ENCODE measurements around the gene ATN1. TPM values are rescaled to one million over a fixed set of nuclear protein-coding genes. Genes with fewer than 3 reads are reported as not detected.
A peak's percentile ranks its signal among the peaks of the same experiment; 100 is the strongest.

The ATN1 gene
- total RNA-seq, 4 donors from 2014 or later: 59.1 to 160 (median 112) TPM

- TF ChIP-seq POLR2A (IDR thresholded peaks at IDR 0.05) (no peak), CTCF (IDR thresholded peaks at IDR 0.05) (no peak), POLR2AphosphoS5 (IDR thresholded peaks at IDR 0.05) (no peak), EP300 (IDR thresholded peaks at IDR 0.05; ENCODE audit: low read depth) (no peak)
- DNase-seq: no peak
- Histone ChIP-seq H3K4me3 (no peak overlapping the region), H3K27ac (peak overlapping the region; percentile 4 to 95 (median 86)), H3K27me3 (no peaks in the 10 kb centered on the region), H3K9me3 (no peaks in the 10 kb centered on the region), H3K4me1 (peaks cover 12 to 42% (median 18%) of the 10 kb centered on the region in 4 donors), H3K36me3 (no peaks in the 10 kb centered on the region)
- 82% methylated on average over 28 of the region's 28 CpGs; no CpG with 5 or more reads in 1 of the 2 donors for WGBS, 2 donors (ENCODE audit: low coverage in 1 of 2)
- in situ Hi-C loops (cut with MboI; ENCODE audit: low pct_ligation_motif_present in 1 of 4, low pct_unique_long_range_greater_than_20kb in 1 of 4, low sequenced_read_pairs in 3 of 4) (no loop called here), intact Hi-C loops (cut with DNase I; ENCODE audit: low total_unique reads) (no loop called here)
Observed at GRCh38 chr12:6956021-6956727, 28.4 kb downstream of the ATN1 start.

GRCh38 chr12:6957151-6957701 is 29.5 kb downstream of the ATN1 start:
- H3K4me1 ChIP-seq: peaks cover 19 to 52% (median 28%) of the 10 kb centered on the region in 4 donors

GRCh38 chr12:6957741-6958608 is 30.2 kb downstream of the ATN1 start:
- intact Hi-C loops (cut with DNase I; ENCODE audit: low total_unique reads): no loop called here
- in situ Hi-C loops (cut with MboI; ENCODE audit: low pct_ligation_motif_present in 1 of 4, low pct_unique_long_range_greater_than_20kb in 1 of 4, low sequenced_read_pairs in 3 of 4): no loop called here
- TF ChIP-seq CTCF (IDR thresholded peaks at IDR 0.05): no peak
- no peak for TF ChIP-seq POLR2AphosphoS5 (IDR thresholded peaks at IDR 0.05)
- TF ChIP-seq POLR2A (IDR thresholded peaks at IDR 0.05): no peak
- TF ChIP-seq EP300 (IDR thresholded peaks at IDR 0.05; ENCODE audit: low read depth): no peak
- no peak for DNase-seq
- WGBS, 2 donors (ENCODE audit: low coverage in 1 of 2): 76 to 80% methylated on average over 9 to 27 of the region's 28 CpGs
- no peaks in the 10 kb centered on the region for H3K36me3 ChIP-seq
- H3K27me3 ChIP-seq: no peaks in the 10 kb centered on the region
- H3K9me3 ChIP-seq: no peaks in the 10 kb centered on the region
- H3K4me1 ChIP-seq: peaks cover 19 to 57% (median 33%) of the 10 kb centered on the region in 4 donors
- H3K4me3 ChIP-seq: no peak overlapping the region
- peak overlapping the region; percentile 57 to 95 (median 91) for H3K27ac ChIP-seq

More at GRCh38 chr12:6957151-6957701, 29.5 kb downstream of the ATN1 start:
- Histone ChIP-seq H3K4me3 (no peak overlapping the region), H3K27me3 (no peaks in the 10 kb centered on the region), H3K9me3 (no peaks in the 10 kb centered on the region), H3K27ac (peak overlapping the region; percentile 4 to 95 (median 52)), H3K36me3 (no peaks in the 10 kb centered on the region)
- 78% methylated on average over 20 of the region's 20 CpGs; no CpG with 5 or more reads in 1 of the 2 donors for WGBS, 2 donors (ENCODE audit: low coverage in 1 of 2)
- DNase-seq: no peak
- in situ Hi-C loops (cut with MboI; ENCODE audit: low pct_ligation_motif_present in 1 of 4, low pct_unique_long_range_greater_than_20kb in 1 of 4, low sequenced_read_pairs in 3 of 4): no loop called here
- intact Hi-C loops (cut with DNase I; ENCODE audit: low total_unique reads): no loop called here
- TF ChIP-seq POLR2AphosphoS5 (IDR thresholded peaks at IDR 0.05) (no peak), EP300 (IDR thresholded peaks at IDR 0.05; ENCODE audit: low read depth) (no peak), POLR2A (IDR thresholded peaks at IDR 0.05) (no peak), CTCF (IDR thresholded peaks at IDR 0.05) (no peak)

- no peaks in the 10 kb centered on the region for H3K27me3 ChIP-seq
- DNase-seq: no peak
- peak overlapping the region; percentile 57 to 95 (median 91) for H3K27ac ChIP-seq
- no peak overlapping the region for H3K4me3 ChIP-seq
- TF ChIP-seq EP300 (IDR thresholded peaks at IDR 0.05; ENCODE audit: low read depth): no peak
- no peak for TF ChIP-seq CTCF (IDR thresholded peaks at IDR 0.05)
- no peak for TF ChIP-seq POLR2AphosphoS5 (IDR thresholded peaks at IDR 0.05)
- no peak for TF ChIP-seq POLR2A (IDR thresholded peaks at IDR 0.05)
- H3K36me3 ChIP-seq: no peaks in the 10 kb centered on the region
- in situ Hi-C loops (cut with MboI; ENCODE audit: low pct_ligation_motif_present in 1 of 4, low pct_unique_long_range_greater_than_20kb in 1 of 4, low sequenced_read_pairs in 3 of 4) (no loop called here), intact Hi-C loops (cut with DNase I; ENCODE audit: low total_unique reads) (no loop called here)
- no peaks in the 10 kb centered on the region for H3K9me3 ChIP-seq
- H3K4me1 ChIP-seq: peaks cover 19 to 57% (median 33%) of the 10 kb centered on the region in 4 donors
- WGBS, 2 donors (ENCODE audit: low coverage in 1 of 2): 65% methylated on average over 10 of the region's 10 CpGs; no CpG with 5 or more reads in 1 of the 2 donors
Observed at GRCh38 chr12:6958609-6959057, 30.9 kb downstream of the ATN1 start.

Measured in transverse colon (tissue), 4 donors.